Gastrocnemius medialis (tissue), 4 donors: ENCODE measurements around the gene PHLDB2.

Source experiments
- POLR2A ChIP-seq, 2 donors: fragments of 450-650 bp; IDR thresholded peaks; one replicate each; pipeline ENCODE4 v1.6.1; 2017; ENCODE audit warnings: antibody characterized with exemption in 2 of 2, mild to moderate bottlenecking in 2 of 2, moderate library complexity in 2 of 2
- TF ChIP-seq, protein P1 (sequence below), 5 experiments: fragments of 450-650 bp in 3 of 5; fragments of 200-600 bp in 2 of 5; sonication (generic) in 2 of 5; IDR thresholded peaks in 4 of 5; conservative IDR thresholded peaks in 1 of 5; 1 replicate in 4 of 5; 2 replicates in 1 of 5; pipeline ENCODE4 v1.5.1; 2016 to 2019; ENCODE audit warnings: antibody characterized with exemption in 5 of 5, mild to moderate bottlenecking in 3 of 5, moderate library complexity in 3 of 5

DNA sequence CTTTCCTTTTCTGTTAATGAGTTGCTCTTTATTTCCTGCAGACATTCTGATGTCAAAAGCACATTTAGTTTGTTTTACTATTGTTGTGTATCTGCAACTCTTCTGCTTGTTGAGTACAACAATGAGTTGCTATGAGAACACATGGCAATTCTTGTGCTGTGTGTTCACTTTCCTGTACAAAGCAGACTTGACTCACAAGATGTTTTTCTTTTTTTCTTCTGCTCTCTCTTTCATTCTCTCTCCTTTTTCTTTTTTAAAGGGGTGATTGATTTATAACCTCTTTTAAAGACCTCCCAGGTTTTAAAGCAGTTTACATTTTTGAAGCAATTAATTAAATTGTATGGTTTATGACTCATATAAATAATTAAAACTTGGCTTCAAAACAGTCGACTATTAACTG lies 88.2 kb downstream of the PHLDB2 start:
- TF ChIP-seq, protein P1, sequence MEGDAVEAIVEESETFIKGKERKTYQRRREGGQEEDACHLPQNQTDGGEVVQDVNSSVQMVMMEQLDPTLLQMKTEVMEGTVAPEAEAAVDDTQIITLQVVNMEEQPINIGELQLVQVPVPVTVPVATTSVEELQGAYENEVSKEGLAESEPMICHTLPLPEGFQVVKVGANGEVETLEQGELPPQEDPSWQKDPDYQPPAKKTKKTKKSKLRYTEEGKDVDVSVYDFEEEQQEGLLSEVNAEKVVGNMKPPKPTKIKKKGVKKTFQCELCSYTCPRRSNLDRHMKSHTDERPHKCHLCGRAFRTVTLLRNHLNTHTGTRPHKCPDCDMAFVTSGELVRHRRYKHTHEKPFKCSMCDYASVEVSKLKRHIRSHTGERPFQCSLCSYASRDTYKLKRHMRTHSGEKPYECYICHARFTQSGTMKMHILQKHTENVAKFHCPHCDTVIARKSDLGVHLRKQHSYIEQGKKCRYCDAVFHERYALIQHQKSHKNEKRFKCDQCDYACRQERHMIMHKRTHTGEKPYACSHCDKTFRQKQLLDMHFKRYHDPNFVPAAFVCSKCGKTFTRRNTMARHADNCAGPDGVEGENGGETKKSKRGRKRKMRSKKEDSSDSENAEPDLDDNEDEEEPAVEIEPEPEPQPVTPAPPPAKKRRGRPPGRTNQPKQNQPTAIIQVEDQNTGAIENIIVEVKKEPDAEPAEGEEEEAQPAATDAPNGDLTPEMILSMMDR (IDR thresholded peaks at IDR 0.05 in 4 of 5, conservative IDR thresholded peaks at IDR 0.05 in 1 of 5), result no peak
- TF ChIP-seq POLR2A (IDR thresholded peaks at IDR 0.05), result no peak
